Activated CD4-positive, CD25-positive, alpha-beta regulatory T cell treated with anti-CD3 and anti-CD28 coated beads, Interleukin-2, amount 50 U/mL, for 16 hours (primary cell): ENCODE measurements around the gene EIPR1.
"Not testable (repeated sequence)": the region's sequence is repeated elsewhere in the genome, so short reads cannot be mapped to it uniquely, and the experiment has no call there.

Experiments
- DNase-seq: peaks from one replicate; pipeline ENCODE4 v3.0.0-alpha.2; 2020; ENCODE audit warnings: low read depth, low spot score

The EIPR1 gene

GRCh38 chr2:3288470-3289170 is 89.0 kb downstream of the EIPR1 start:
- DNase-seq: no peak

GRCh38 chr2:3287896-3288295 is 89.7 kb downstream of the EIPR1 start:
- no peak for DNase-seq

- DNase-seq: not testable (repeated sequence)
Measured at GRCh38 chr2:3286646-3287036, 91.0 kb downstream of the EIPR1 start.

- no peak for DNase-seq
Measured at GRCh38 chr2:3285901-3286645, 91.5 kb downstream of the EIPR1 start.

- no peak for DNase-seq
Measured at GRCh38 chr2:3284657-3285630, 92.7 kb downstream of the EIPR1 start.

- not testable (repeated sequence) for DNase-seq
Measured at GRCh38 chr2:3283876-3284656, 93.6 kb downstream of the EIPR1 start.

- DNase-seq: no peak
Measured at GRCh38 chr2:3283206-3283605, 94.4 kb downstream of the EIPR1 start.

- DNase-seq: no peak
Measured at GRCh38 chr2:3282056-3282998, 95.3 kb downstream of the EIPR1 start.

- DNase-seq: no peak
Measured at GRCh38 chr2:3280683-3281520, 96.7 kb downstream of the EIPR1 start.

- no peak for DNase-seq
Measured at GRCh38 chr2:3280197-3280596, 97.4 kb downstream of the EIPR1 start.

- no peak for DNase-seq
Measured at GRCh38 chr2:3279236-3279960, 98.2 kb downstream of the EIPR1 start.

GRCh38 chr2:3278521-3279218 is 98.9 kb downstream of the EIPR1 start:
- DNase-seq: no peak

- no peak for DNase-seq
Measured at GRCh38 chr2:3277748-3278520, 99.7 kb downstream of the EIPR1 start.

- DNase-seq: no peak
Measured at GRCh38 chr2:3277050-3277747, 100.4 kb downstream of the EIPR1 start.

GRCh38 chr2:3272761-3273160 is 104.9 kb downstream of the EIPR1 start:
- no peak for DNase-seq

- no peak for DNase-seq
Measured at GRCh38 chr2:3270095-3270478, 107.5 kb downstream of the EIPR1 start.
